ENCODE measurements around the gene CADM1.

CADM1 gene

GRCh38 chr11:115454525-115454924 lies 49.7 kb downstream of the CADM1 start:
- no peak for TF ChIP-seq CTCF (IDR thresholded peaks at IDR 0.05; ENCODE audit: low read depth, low read length)
- H3K4me3 ChIP-seq (replicated peaks in 1 of 2; ENCODE audit: low read depth in 2 of 2, low read length in 2 of 2), result no peak overlapping the region
- DNase-seq (ENCODE audit: low read depth in 2 of 2), result no peak

- no peak for TF ChIP-seq CTCF (IDR thresholded peaks at IDR 0.05; ENCODE audit: low read depth, low read length)
- H3K4me3 ChIP-seq (replicated peaks in 1 of 2; ENCODE audit: low read depth in 2 of 2, low read length in 2 of 2), result no peak overlapping the region
- DNase-seq (ENCODE audit: low read depth in 2 of 2), result no peak
Measured at GRCh38 chr11:115453693-115454490, 50.3 kb downstream of the CADM1 start.

- no peak for DNase-seq (ENCODE audit: low read depth in 2 of 2)
- no peak overlapping the region for H3K4me3 ChIP-seq (replicated peaks in 1 of 2; ENCODE audit: low read depth in 2 of 2, low read length in 2 of 2)
- TF ChIP-seq CTCF (IDR thresholded peaks at IDR 0.05; ENCODE audit: low read depth, low read length), result no peak
Measured at GRCh38 chr11:115452241-115452640, 52.0 kb downstream of the CADM1 start.

- no peak for DNase-seq (ENCODE audit: low read depth in 2 of 2)
- H3K4me3 ChIP-seq (replicated peaks in 1 of 2; ENCODE audit: low read depth in 2 of 2, low read length in 2 of 2), result no peak overlapping the region
- no peak for TF ChIP-seq CTCF (IDR thresholded peaks at IDR 0.05; ENCODE audit: low read depth, low read length)
Measured at GRCh38 chr11:115450519-115450918, 53.7 kb downstream of the CADM1 start.

GRCh38 chr11:115447273-115447864 lies 56.8 kb downstream of the CADM1 start:
- DNase-seq (ENCODE audit: low read depth in 2 of 2), result no peak
- TF ChIP-seq CTCF (IDR thresholded peaks at IDR 0.05; ENCODE audit: low read depth, low read length), result no peak
- no peak overlapping the region for H3K4me3 ChIP-seq (replicated peaks in 1 of 2; ENCODE audit: low read depth in 2 of 2, low read length in 2 of 2)

GRCh38 chr11:115446214-115446613 lies 58.0 kb downstream of the CADM1 start:
- DNase-seq (ENCODE audit: low read depth in 2 of 2), result no peak
- no peak overlapping the region for H3K4me3 ChIP-seq (replicated peaks in 1 of 2; ENCODE audit: low read depth in 2 of 2, low read length in 2 of 2)
- no peak for TF ChIP-seq CTCF (IDR thresholded peaks at IDR 0.05; ENCODE audit: low read depth, low read length)

All from cardiac fibroblast (primary cell).